LNCaP clone FGC (cell line): ENCODE results near the gene NFKBIE.

Experiments
- DNase-seq: peaks from one replicate; pipeline ENCODE4 v3.0.0-alpha.2; 2011; ENCODE audit warnings: low read depth
- H3K4me3 ChIP-seq: 2 replicates; pipeline ENCODE4 v1.5.1; 2011; ENCODE audit warnings: mild to moderate bottlenecking, low read depth, low read length, control low read depth
- CTCF ChIP-seq: IDR thresholded peaks from 2 replicates; pipeline ENCODE4 v1.5.1; 2012; ENCODE audit warnings: mild to moderate bottlenecking; ENCODE audit not compliant: control insufficient read depth, insufficient read depth; ENCODE audit errors: extremely low read depth

NFKBIE gene

GRCh38 chr6:44262467-44263353 is 2.6 kb downstream of the NFKBIE start:
- no peak for DNase-seq
- no peak for TF ChIP-seq CTCF
- no peak overlapping the region for H3K4me3 ChIP-seq

GRCh38 chr6:44261581-44261980 is 3.8 kb downstream of the NFKBIE start:
- no peak for DNase-seq
- H3K4me3 ChIP-seq, result no peak overlapping the region
- TF ChIP-seq CTCF, result no peak

GRCh38 chr6:44260451-44261297 is 4.7 kb downstream of the NFKBIE start:
- TF ChIP-seq CTCF, result no peak
- DNase-seq, result no peak
- no peak overlapping the region for H3K4me3 ChIP-seq

- DNase-seq, result no peak
- no peak for TF ChIP-seq CTCF
- H3K4me3 ChIP-seq, result no peak overlapping the region
These were observed 5.3 kb downstream of the NFKBIE start for GRCh38 chr6:44260011-44260410.

- no peak for TF ChIP-seq CTCF
- no peak overlapping the region for H3K4me3 ChIP-seq
- no peak for DNase-seq
These were observed 6.4 kb downstream of the NFKBIE start for GRCh38 chr6:44258921-44259320.

GRCh38 chr6:44258325-44258863 is 7.0 kb downstream of the NFKBIE start:
- TF ChIP-seq CTCF, result no peak
- no peak overlapping the region; the same call in 1 of the 2 replicates for H3K4me3 ChIP-seq
- DNase-seq, result no peak
